ENCODE results near the gene RABAC1. TPM values are rescaled to one million over a fixed set of nuclear protein-coding genes. Genes with fewer than 3 reads are reported as not detected.
A peak's percentile ranks its signal among the peaks of the same experiment; 100 is the strongest.

Gene RABAC1
- total and polyA plus RNA-seq, 4 experiments from 2014 or later, result 97.4 to 256 (median 149) TPM

- no peaks in the 10 kb centered on the region for H3K9me3 ChIP-seq (ENCODE audit: control insufficient read depth in 1 of 2, low read length in 2 of 2)
- Mint-ChIP-seq H3K27me3 (no peaks in the 10 kb centered on the region), H3K4me1 (peaks cover 10 to 26% (median 17%) of the 10 kb centered on the region in 4 donors), H3K9me3 (no peaks in the 10 kb centered on the region), H3K27ac (peak overlapping the region; percentile 74 to 99 (median 94)), H3K36me3 (peaks cover 0 to 19% of the 10 kb centered on the region in 2 donors), H3K4me3 (peak overlapping the region; percentile 75 to 97 (median 94))
- H3K4me3 ChIP-seq (ENCODE audit: low read length in 2 of 2), result peak overlapping the region; percentile 73 to 85
- H3K36me3 ChIP-seq (ENCODE audit: insufficient read depth, low read length), result no peaks in the 10 kb centered on the region
- intact Hi-C loops (cut with micrococcal nuclease), result loop anchor here (2.0 kb wide), 1 partner anchor 71 kb away; no protein-coding TSS in a partner anchor
- H3K27ac ChIP-seq (ENCODE audit: low read depth, low read length), result peak overlapping the region; percentile 77
- no peaks in the 10 kb centered on the region for H3K27me3 ChIP-seq (ENCODE audit: insufficient read depth, low read length)
- ChIA-PET CTCF (ENCODE audit: partially characterized antibody) (interaction anchor here (2.1 to 3.5 kb wide), 3 partner anchors 12 to 99 kb away, joined by 13 to 17 read pairs (median 14); partner anchors contain the start of gene RPS19), POLR2A (ENCODE audit: partially characterized antibody) (interaction anchor here (0.7 to 5.2 kb wide), 9 partner anchors 12 to 98 kb away, joined by 3 to 57 read pairs (median 7); partner anchors contain the start of genes ARHGEF1, ERFL and RPS19)
- peak in 3 of 5 donors; percentile 32 to 56 (median 41) for DNase-seq
- peaks cover 16% of the 10 kb centered on the region for H3K4me1 ChIP-seq (ENCODE audit: insufficient read depth, low read length)
Observed at GRCh38 chr19:41957838-41958366, 1.2 kb downstream of the RABAC1 start.

- Histone ChIP-seq H3K36me3 (ENCODE audit: insufficient read depth, low read length) (no peaks in the 10 kb centered on the region), H3K9me3 (ENCODE audit: control insufficient read depth in 1 of 2, low read length in 2 of 2) (no peaks in the 10 kb centered on the region), H3K27me3 (ENCODE audit: insufficient read depth, low read length) (no peaks in the 10 kb centered on the region), H3K27ac (ENCODE audit: low read depth, low read length) (peak overlapping the region; percentile 77), H3K4me3 (ENCODE audit: low read length in 2 of 2) (no peak overlapping the region), H3K4me1 (ENCODE audit: insufficient read depth, low read length) (peaks cover 16% of the 10 kb centered on the region)
- Mint-ChIP-seq H3K36me3 (peaks cover 0 to 19% of the 10 kb centered on the region in 2 donors), H3K4me3 (peak overlapping the region in 7 of 8 donors; percentile 41 to 97 (median 92)), H3K4me1 (peaks cover 10 to 26% (median 17%) of the 10 kb centered on the region in 4 donors), H3K9me3 (no peaks in the 10 kb centered on the region), H3K27me3 (no peaks in the 10 kb centered on the region), H3K27ac (peak overlapping the region; percentile 74 to 99 (median 94))
- intact Hi-C loops (cut with micrococcal nuclease), result no loop called here
- CTCF ChIA-PET (ENCODE audit: partially characterized antibody), result interaction anchor here (2.1 to 3.5 kb wide), 3 partner anchors 11 to 98 kb away, joined by 13 to 17 read pairs (median 14); partner anchors contain the start of gene RPS19
- no peak for DNase-seq
- POLR2A ChIA-PET (ENCODE audit: partially characterized antibody), result interaction anchor here (0.7 to 5.2 kb wide), 6 partner anchors 11 to 97 kb away, joined by 3 to 57 read pairs (median 27); partner anchors contain the start of genes ARHGEF1 and RPS19
Observed at GRCh38 chr19:41957161-41957837, 1.8 kb downstream of the RABAC1 start.

- no peaks in the 10 kb centered on the region for H3K36me3 ChIP-seq (ENCODE audit: insufficient read depth, low read length)
- CTCF ChIA-PET (ENCODE audit: partially characterized antibody), result interaction anchor here (2.1 to 3.5 kb wide), 2 partner anchors 11 to 83 kb away, joined by 13 to 14 read pairs; no protein-coding TSS in a partner anchor
- H3K27me3 ChIP-seq (ENCODE audit: insufficient read depth, low read length), result no peaks in the 10 kb centered on the region
- DNase-seq, result no peak
- intact Hi-C loops (cut with micrococcal nuclease), result no loop called here
- H3K27ac ChIP-seq (ENCODE audit: low read depth, low read length), result no peak overlapping the region
- no peak overlapping the region for H3K4me3 Mint-ChIP-seq
- H3K27ac Mint-ChIP-seq, result peak overlapping the region in 3 of 7 donors; percentile 13 to 75 (median 65)
- no peaks in the 10 kb centered on the region for H3K9me3 ChIP-seq (ENCODE audit: control insufficient read depth in 1 of 2, low read length in 2 of 2)
- no peaks in the 10 kb centered on the region for H3K27me3 Mint-ChIP-seq
- H3K4me1 ChIP-seq (ENCODE audit: insufficient read depth, low read length), result peaks cover 18% of the 10 kb centered on the region
- no peaks in the 10 kb centered on the region for H3K9me3 Mint-ChIP-seq
- POLR2A ChIA-PET (ENCODE audit: partially characterized antibody), result interaction anchor here (1.5 to 5.2 kb wide), 4 partner anchors 71 to 97 kb away, joined by 7 to 57 read pairs (median 40); partner anchors contain the start of genes ARHGEF1 and RPS19
- peaks cover 0 to 19% of the 10 kb centered on the region in 2 donors for H3K36me3 Mint-ChIP-seq
- H3K4me3 ChIP-seq (ENCODE audit: low read length in 2 of 2), result no peak overlapping the region
- H3K4me1 Mint-ChIP-seq, result peaks cover 13 to 28% (median 19%) of the 10 kb centered on the region in 4 donors
Observed at GRCh38 chr19:41956621-41957020, 2.5 kb downstream of the RABAC1 start.

- Histone ChIP-seq H3K27me3 (ENCODE audit: insufficient read depth, low read length) (no peaks in the 10 kb centered on the region), H3K4me1 (ENCODE audit: insufficient read depth, low read length) (peaks cover 24% of the 10 kb centered on the region), H3K9me3 (ENCODE audit: control insufficient read depth in 1 of 2, low read length in 2 of 2) (no peaks in the 10 kb centered on the region), H3K27ac (ENCODE audit: low read depth, low read length) (no peak overlapping the region), H3K36me3 (ENCODE audit: insufficient read depth, low read length) (no peaks in the 10 kb centered on the region), H3K4me3 (ENCODE audit: low read length in 2 of 2) (no peak overlapping the region)
- Mint-ChIP-seq H3K27ac (peak overlapping the region in 2 of 7 donors; percentile 35 to 57), H3K36me3 (peaks cover 0 to 19% of the 10 kb centered on the region in 2 donors), H3K4me3 (no peak overlapping the region), H3K4me1 (peaks cover 16 to 34% (median 24%) of the 10 kb centered on the region in 4 donors), H3K9me3 (no peaks in the 10 kb centered on the region), H3K27me3 (no peaks in the 10 kb centered on the region)
- CTCF ChIA-PET (ENCODE audit: partially characterized antibody), result interaction anchor here (1.4 to 2.1 kb wide), 2 partner anchors 81 to 97 kb away, joined by 3 to 14 read pairs; no protein-coding TSS in a partner anchor
- intact Hi-C loops (cut with micrococcal nuclease), result no loop called here
- DNase-seq, result no peak
- POLR2A ChIA-PET (ENCODE audit: partially characterized antibody), result no interaction called here
Observed at GRCh38 chr19:41955521-41955920, 3.6 kb downstream of the RABAC1 start.

GRCh38 chr19:41951686-41952172 lies 7.4 kb downstream of the RABAC1 start:
- Histone ChIP-seq H3K27me3 (ENCODE audit: insufficient read depth, low read length) (no peaks in the 10 kb centered on the region), H3K4me3 (ENCODE audit: low read length in 2 of 2) (no peak overlapping the region), H3K27ac (ENCODE audit: low read depth, low read length) (no peak overlapping the region), H3K36me3 (ENCODE audit: insufficient read depth, low read length) (no peaks in the 10 kb centered on the region), H3K4me1 (ENCODE audit: insufficient read depth, low read length) (peaks cover 12% of the 10 kb centered on the region), H3K9me3 (ENCODE audit: control insufficient read depth in 1 of 2, low read length in 2 of 2) (no peaks in the 10 kb centered on the region)
- ChIA-PET CTCF (ENCODE audit: partially characterized antibody) (interaction anchor here (1.1 to 9.6 kb wide), 9 partner anchors 9 to 158 kb away, joined by 3 to 85 read pairs (median 6); partner anchors contain the start of genes CD79A and RPS19), POLR2A (ENCODE audit: partially characterized antibody) (interaction anchor here (1.6 to 5.4 kb wide), 5 partner anchors 63 to 92 kb away, joined by 3 to 43 read pairs (median 10); partner anchors contain the start of gene RPS19)
- Mint-ChIP-seq H3K27ac (peak overlapping the region; percentile 42 to 90 (median 81)), H3K9me3 (no peaks in the 10 kb centered on the region), H3K36me3 (peaks cover 0 to 4% of the 10 kb centered on the region in 2 donors), H3K4me1 (peaks cover 10 to 30% (median 15%) of the 10 kb centered on the region in 4 donors), H3K4me3 (peak overlapping the region in 2 of 8 donors; percentile 5 to 42), H3K27me3 (no peaks in the 10 kb centered on the region)
- intact Hi-C loops (cut with micrococcal nuclease), result loop anchor here (1.0 to 2.0 kb wide), 5 partner anchors 17 to 158 kb away; no protein-coding TSS in a partner anchor
- DNase-seq, result peak; percentile 72 to 83 (median 76)

GRCh38 chr19:41947091-41947490 lies 12.0 kb downstream of the RABAC1 start:
- H3K27me3 ChIP-seq (ENCODE audit: insufficient read depth, low read length), result no peaks in the 10 kb centered on the region
- H3K27ac ChIP-seq (ENCODE audit: low read depth, low read length), result peak overlapping the region; percentile 45
- CTCF ChIA-PET (ENCODE audit: partially characterized antibody), result interaction anchor here (0.6 to 9.6 kb wide), 8 partner anchors 10 to 111 kb away, joined by 3 to 85 read pairs (median 8); partner anchors contain the start of genes RABAC1 and RPS19
- H3K4me3 Mint-ChIP-seq, result peak overlapping the region in 4 of 8 donors; percentile 7 to 81 (median 44)
- H3K4me3 ChIP-seq (ENCODE audit: low read length in 2 of 2), result no peak overlapping the region
- no peaks in the 10 kb centered on the region for H3K36me3 ChIP-seq (ENCODE audit: insufficient read depth, low read length)
- H3K36me3 Mint-ChIP-seq, result peaks cover 0 to 1% of the 10 kb centered on the region in 2 donors
- intact Hi-C loops (cut with micrococcal nuclease), result loop anchor here (5.0 kb wide), 1 partner anchor 35 kb away; no protein-coding TSS in a partner anchor
- H3K9me3 Mint-ChIP-seq, result peaks cover 0 to 4% (median 0%) of the 10 kb centered on the region in 8 donors
- peaks cover 25 to 59% (median 40%) of the 10 kb centered on the region in 4 donors for H3K4me1 Mint-ChIP-seq
- H3K27ac Mint-ChIP-seq, result peak overlapping the region; percentile 89 to 97 (median 95)
- no peak for DNase-seq
- peaks cover 38% of the 10 kb centered on the region for H3K4me1 ChIP-seq (ENCODE audit: insufficient read depth, low read length)
- POLR2A ChIA-PET (ENCODE audit: partially characterized antibody), result interaction anchor here (2.6 to 6.4 kb wide), 6 partner anchors 12 to 87 kb away, joined by 15 to 106 read pairs (median 40); partner anchors contain the start of genes ARHGEF1, RABAC1 and RPS19
- H3K27me3 Mint-ChIP-seq, result no peaks in the 10 kb centered on the region
- H3K9me3 ChIP-seq (ENCODE audit: control insufficient read depth in 1 of 2, low read length in 2 of 2), result no peaks in the 10 kb centered on the region

Data from CD4-positive, alpha-beta memory T cell (primary cell).